GM21367 (cell line): ENCODE measurements around the gene FAXDC2.
A peak's percentile ranks its signal among the peaks of the same experiment; 100 is the strongest.
"Not testable (repeated sequence)": the region's sequence is repeated elsewhere in the genome, so short reads cannot be mapped to it uniquely, and the experiment has no call there.

Experiments
- ATAC-seq: cut with Tn5 transposase; IDR thresholded peaks from one replicate; pipeline ENCODE4 v1.9.1; 2021; ENCODE audit not compliant: unreplicated experiment

The FAXDC2 gene

GRCh38 chr5:154862766-154863165 lies 12.4 kb upstream of the FAXDC2 start:
- ATAC-seq: no peak

- ATAC-seq: no peak
Measured at GRCh38 chr5:154861946-154862345, 11.5 kb upstream of the FAXDC2 start.

GRCh38 chr5:154860765-154861164 lies 10.4 kb upstream of the FAXDC2 start:
- ATAC-seq: no peak

DNA sequence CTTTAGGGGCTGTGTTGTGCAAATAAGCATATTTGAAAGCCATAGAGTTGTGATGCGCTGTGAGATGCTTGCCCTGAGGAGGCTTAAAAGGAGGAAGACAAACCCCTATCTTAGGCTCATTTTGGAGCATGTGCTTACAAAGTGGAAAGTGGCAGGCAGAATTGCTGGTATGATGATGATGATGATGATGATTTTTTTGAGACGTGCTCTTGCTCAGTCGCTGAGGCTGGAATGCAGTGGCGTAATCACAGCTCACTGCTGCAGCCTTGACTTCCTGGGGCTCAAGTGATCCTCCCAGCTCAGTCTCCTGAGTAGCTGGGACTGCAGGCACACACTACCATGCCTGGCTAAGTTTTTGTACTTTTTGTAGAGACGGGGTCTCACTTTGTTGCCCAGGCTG lies 9.7 kb upstream of the FAXDC2 start:
- ATAC-seq: no peak

DNA sequence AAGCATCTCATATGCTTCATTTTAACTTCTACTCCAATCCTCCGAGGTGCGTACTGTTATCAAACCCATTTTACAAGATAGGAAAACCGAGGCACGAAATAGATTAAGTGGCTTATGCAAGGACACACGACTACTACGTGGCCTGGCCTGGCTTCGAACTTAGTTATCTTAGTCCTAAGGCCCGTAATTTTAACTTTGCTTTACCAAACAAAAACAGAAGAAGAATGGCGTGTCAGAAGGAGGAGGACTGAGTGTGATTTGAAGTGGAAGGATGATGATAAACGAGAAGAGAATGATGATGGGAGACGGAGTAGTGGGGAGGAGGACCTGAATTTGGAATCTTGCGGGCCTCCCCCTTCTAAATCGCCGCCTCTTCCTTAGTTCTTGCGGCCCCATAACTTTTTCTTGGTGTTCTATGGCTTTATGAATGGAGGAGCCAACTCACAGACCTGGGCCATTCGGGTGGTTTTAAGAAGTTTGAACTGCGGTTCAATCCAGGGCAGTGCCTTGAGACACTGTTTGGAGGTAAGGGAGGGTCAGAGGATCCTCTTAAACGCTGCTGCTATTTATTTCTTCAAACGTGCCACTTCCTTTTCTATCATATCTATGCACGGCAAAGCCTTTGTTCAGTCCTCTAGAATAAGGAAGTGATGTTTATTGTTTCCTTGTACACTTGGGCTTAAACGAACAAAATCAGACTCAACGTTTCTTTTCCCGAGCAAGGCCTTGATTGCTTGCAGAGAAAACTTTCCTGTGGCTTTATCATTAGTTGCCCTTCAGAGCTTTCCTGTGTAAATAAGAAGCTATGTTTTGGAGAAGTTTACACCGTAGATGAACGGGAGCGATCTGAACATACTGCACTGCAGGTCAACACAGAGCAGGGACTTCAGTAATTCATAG lies 8.8 kb upstream of the FAXDC2 start:
- no peak for ATAC-seq

DNA sequence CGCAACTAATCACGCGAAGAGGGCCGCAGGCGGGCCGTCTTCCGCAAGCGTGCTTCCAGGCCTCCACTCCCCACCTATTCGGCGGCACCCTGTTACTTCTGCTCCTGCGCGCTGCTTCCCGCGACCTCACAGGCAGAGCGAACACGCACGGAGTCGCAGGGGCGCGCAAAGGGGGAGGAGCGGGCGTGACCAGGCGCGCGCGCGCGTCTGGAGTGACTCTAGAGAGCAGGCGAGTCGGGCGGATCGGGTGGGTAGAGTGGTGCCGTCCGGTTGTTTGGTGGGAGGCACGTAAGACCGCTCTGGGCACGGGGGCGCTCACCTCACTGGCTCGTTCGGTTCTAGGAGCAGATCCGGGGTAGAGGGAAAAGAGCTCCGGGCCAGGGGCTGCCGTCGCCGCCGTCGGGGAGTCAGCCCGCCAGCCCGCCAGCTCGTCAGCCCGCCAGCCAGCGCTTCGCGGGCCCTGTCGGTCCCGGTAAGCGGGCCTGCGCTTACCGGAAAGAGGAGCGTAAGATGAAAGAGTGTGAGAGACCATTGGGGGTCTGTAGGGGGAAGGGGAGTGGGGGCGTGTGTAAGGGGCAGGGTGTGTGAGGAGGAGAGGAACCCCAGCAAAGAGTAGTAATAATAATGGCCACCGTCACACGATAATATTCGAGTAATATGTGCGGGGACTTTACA lies 8.0 kb upstream of the FAXDC2 start, which contains the start of gene CNOT8:
Gene CNOT8 (plus strand): TSS at position 331 of the 675 bp plus-strand sequence. CDS start 4,652 bp downstream, outside the sequence.
- ATAC-seq: peak; percentile 66

DNA sequence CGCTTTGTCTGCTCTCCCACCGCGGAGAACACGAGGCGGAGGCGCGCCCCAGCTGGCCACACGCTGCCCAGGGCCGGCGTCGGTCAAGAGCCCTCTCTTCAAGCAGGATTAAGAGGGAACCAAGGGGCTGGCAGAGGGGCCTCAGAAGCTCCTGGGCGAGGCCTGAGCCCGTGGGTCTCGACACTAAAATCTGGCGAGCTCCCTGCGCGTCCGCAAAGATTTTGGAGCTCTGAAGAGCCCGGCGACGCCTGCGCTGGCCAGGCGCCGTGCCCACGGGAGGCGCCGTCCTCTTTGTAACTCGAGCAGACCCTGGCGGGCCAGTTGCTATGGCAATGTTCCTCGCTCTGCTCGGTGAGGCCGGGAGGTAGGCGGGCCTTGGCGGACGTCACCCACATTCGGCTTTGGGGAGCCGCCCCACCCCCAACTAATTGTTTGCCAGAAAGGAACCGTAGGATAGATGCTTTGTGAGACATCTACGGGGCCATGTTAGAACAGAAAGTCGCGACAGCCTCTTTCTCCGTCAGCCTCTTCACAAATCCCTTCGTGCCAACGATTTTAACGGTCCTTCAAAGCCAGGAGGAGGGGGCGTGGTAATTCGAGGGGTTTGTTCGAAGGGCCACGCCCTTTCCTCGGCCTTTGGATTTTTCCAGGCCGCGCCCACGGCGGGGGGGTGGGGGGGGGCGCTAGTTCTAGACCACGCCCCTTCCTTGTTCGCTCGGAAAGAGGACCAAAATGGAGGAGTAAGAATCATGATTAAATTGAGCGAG lies 7.3 kb upstream of the FAXDC2 start:
- ATAC-seq: peak; percentile 52

DNA sequence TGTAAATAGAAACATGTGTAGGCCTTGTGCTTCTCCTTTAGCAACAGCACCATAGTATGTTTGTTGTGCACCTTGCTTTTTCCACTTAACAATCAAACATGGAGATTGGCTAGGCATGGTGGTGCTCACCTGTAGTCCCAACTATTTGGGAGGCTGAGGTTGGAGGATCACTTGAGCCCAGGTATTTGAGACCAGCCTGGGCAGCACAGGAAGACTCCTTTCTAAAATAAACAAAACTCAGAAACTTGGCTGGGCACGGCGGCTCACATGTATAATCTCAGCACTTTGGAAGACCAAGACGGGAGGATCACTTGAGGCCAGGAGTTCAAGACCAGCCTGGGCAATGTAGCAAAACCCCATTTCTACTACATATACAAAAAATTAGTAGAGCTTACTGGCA lies 948 bp upstream of the FAXDC2 start:
- ATAC-seq: no peak

- no peak for ATAC-seq
Measured at GRCh38 chr5:154849791-154850201, 607 bp downstream of the FAXDC2 start.

DNA sequence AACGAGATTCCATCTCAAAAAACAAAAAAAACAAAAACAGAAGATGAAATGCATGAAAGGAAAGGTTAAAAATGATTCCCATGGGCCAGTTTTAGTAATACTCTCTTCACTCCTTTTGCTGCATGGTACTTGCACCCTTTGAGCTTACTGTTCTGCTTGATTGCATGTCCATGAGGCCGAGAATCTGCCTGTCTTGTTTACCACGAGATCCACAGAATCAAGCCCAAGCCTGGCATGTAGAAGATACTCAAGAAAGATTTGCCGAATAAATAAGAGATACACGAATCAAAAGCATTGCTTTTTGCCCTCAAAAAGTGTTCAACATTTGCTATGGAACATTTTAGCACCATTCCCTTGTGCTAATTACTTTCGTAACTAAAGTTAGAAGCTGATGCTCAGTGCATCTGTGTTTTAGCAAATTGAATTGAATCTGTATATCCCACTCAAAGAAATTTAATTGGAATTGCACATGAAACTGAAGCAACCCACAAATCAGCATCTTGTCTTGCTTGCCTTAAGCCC lies 1.1 kb downstream of the FAXDC2 start:
- no peak for ATAC-seq

DNA sequence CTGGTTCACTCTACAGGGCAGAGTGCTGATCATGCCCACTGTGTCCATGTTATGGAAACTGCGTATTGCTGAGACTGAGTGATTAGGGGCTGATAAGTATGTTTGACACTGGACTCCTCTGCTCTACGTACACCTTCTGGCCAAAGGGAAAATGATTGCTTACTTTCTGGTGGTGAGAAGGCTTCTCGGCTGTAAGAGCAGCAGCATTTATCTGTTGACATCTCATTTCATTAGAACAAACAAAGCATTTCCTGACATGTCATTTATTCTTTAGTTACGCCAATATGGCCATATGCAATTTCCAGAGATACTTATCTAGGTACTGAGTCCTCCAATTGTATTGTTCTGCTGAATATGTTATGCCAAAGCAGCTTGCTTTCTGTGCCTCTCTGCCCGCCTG lies 5.6 kb downstream of the FAXDC2 start:
- ATAC-seq: no peak

- ATAC-seq: no peak
Measured at GRCh38 chr5:154842689-154843530, 7.5 kb downstream of the FAXDC2 start.

- ATAC-seq: no peak
Measured at GRCh38 chr5:154841273-154841661, 9.1 kb downstream of the FAXDC2 start.

DNA sequence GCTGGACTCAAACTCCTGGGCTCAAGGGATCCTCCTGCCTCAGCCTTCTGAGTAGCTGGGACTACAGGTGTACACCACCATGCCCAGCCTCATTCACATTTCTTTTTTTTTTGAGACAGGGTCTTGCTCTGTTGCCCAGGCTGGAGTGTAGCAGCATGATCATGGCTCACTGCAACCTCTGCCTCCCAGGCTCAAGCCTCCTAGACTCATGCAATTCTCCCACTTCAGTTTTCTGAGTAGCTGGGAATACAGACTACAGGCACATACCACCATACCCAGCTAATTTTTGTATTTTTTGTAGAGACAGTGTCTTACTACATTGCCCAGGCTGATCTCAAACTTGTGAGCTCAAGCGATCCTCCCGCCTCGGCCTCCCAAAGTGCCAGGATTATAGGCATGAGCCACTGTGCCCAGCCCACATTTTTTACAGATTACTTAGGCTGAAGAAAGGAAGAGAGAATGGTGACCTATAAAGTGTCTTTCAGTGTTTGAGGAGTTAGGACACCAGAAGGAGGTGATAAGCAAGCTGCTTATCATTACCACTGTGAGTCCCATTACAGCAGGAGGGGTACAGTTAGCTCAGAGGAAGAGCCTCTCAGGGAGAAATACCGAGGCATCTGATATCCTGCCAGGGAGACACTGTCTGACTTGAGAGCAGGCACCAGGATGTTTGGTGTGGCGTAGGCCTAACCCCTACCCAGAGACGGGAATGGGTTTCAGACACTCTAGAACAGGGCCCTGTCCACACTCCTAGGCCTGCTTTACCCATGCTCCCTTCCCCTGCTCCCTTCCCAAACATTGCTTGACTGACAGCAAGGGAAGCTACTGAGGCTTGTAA lies 9.7 kb downstream of the FAXDC2 start:
- ATAC-seq: no peak

DNA sequence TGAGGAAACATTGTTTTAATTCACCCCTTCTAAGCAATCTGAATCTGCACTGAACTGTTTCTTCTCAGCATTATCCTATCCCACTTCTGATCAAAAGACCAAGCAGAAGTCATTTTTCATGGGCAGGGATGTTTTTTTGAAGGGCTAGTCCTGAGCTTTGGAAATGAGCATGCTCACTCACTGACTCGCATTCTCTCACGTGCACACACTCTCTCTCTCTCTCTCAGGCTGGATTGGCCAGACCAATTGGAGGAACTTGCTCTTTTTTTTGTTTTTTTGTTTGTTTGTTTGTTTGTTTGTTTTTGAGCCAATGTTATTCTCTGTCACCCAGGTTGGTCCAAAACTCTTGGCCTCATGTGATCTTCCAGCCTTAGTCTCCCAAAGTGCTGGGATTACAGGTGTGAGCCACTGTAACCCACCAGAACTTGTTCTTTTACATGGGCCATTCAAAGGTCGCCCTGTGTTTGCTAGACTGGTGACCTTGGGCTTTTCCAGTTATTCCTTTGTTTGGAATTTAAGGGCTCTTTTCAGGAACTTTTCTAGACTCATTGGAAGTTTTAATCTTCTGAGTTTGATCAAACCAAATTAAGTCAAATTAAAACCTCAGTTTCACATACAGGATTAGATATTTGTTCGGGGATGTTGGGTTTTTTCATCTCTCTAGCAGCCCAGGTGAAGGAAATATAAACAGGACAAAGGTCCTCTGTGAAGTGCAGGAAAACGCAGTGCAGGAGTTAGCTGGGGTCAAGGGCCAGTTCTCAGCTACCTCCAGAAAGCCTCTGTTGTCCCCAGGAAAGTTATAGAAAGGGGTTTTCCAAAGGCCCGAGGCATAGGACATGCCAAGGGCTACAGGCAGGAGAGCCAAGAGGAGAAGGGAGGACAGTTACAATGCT lies 13.1 kb downstream of the FAXDC2 start:
- no peak for ATAC-seq

- ATAC-seq: no peak
Measured at GRCh38 chr5:154836225-154836624, 14.2 kb downstream of the FAXDC2 start.

GRCh38 chr5:154835701-154836052 lies 14.7 kb downstream of the FAXDC2 start:
- ATAC-seq: not testable (repeated sequence)

GRCh38 chr5:154834053-154834452 lies 16.4 kb downstream of the FAXDC2 start:
- ATAC-seq: no peak
